Left lung (tissue), 14 donors: ENCODE data around the gene DBI. TPM values are rescaled to one million over a fixed set of nuclear protein-coding genes. Genes with fewer than 3 reads are reported as not detected.
A peak's percentile ranks its signal among the peaks of the same experiment; 100 is the strongest.

Experiments used
- ATAC-seq: fragments of 200-7000 bp; cut with Tn5 transposase; one replicate; pipeline ENCODE4 v1.9.1; 2020; ENCODE audit warnings: moderate library complexity
- DNase-seq, 4 donors: peaks; one replicate each; pipeline ENCODE4 v3.0.0-alpha.2; 2013 to 2020
- H3K27ac ChIP-seq, 2 donors: fragments of 200-600 bp; sonication (generic) in 1 of 2; one replicate each; pipeline versions ENCODE4 v1.5.0 to v1.8.0; 2020 to 2021
- H3K27me3 ChIP-seq, 2 donors: fragments of 200-600 bp; sonication (generic) in 1 of 2; one replicate each; pipeline versions ENCODE4 v1.5.0 to v1.8.0; 2020 to 2021
- H3K36me3 ChIP-seq, 2 donors: fragments of 200-600 bp; sonication (generic) in 1 of 2; one replicate each; pipeline versions ENCODE4 v1.5.0 to v1.8.0; 2020 to 2021
- H3K4me1 ChIP-seq, 2 donors: fragments of 200-600 bp; one replicate each; pipeline ENCODE4 v1.8.0; 2021
- H3K4me3 ChIP-seq, 2 donors: fragments of 200-600 bp; sonication (generic) in 1 of 2; one replicate each; pipeline versions ENCODE4 v1.5.0 to v1.8.0; 2020 to 2021; ENCODE audit warnings: mild to moderate bottlenecking in 1 of 2
- H3K9me3 ChIP-seq, 2 donors: fragments of 200-600 bp; sonication (generic) in 1 of 2; one replicate each; pipeline versions ENCODE4 v1.5.0 to v1.8.0; 2020 to 2021
- CTCF ChIP-seq, 2 donors: fragments of 200-600 bp; sonication (generic) in 1 of 2; IDR thresholded peaks; one replicate each; pipeline versions ENCODE4 v1.5.0 to v1.8.0; 2021; ENCODE audit warnings: antibody characterized with exemption in 2 of 2
- intact Hi-C, 2 donors: fragments of 100-400 bp; cut with DNase I; formaldehyde crosslinking; loops; one replicate each; pipeline versions ENCODE4 v1.11.2 to v1.14.2; 2022
- long read RNA-seq, 12 donors: library from polyadenylated mRNA in 2 of 12; unstranded in 2 of 12; transcript quantifications; one replicate each; pipeline ENCODE4 v2.0.0 and lab custom pipeline, GENCODE V29; 2019 to 2026
- polyA plus RNA-seq, 6 donors: library from polyadenylated mRNA; unstranded; fragments of 120-200 nt; gene quantifications; one replicate each; pipeline ENCODE4 v1.2.1, GENCODE V29; 2013; ENCODE audit not compliant: insufficient read length in 6 of 6
- total RNA-seq, 2 donors: library from RNA; stranded (reverse); fragmentation: NEBNext Ultra II Directional; extraction: Animal tissue kit (Norgen Biotek cat#: 25700); gene quantifications; one replicate each; pipeline ENCODE4 v1.2.1, GENCODE V29; 2021
- donor health status: DM: no; HTN: yes; CAD: no.
- donor health status: DM: no; HTN: no; CAD: no.

DBI gene
- 100 to 1,000 TPM; 172 to 175 TPM for total RNA-seq
- 100 to 1,000 TPM; 125 to 185 (median 152) TPM for polyA plus RNA-seq
- long read RNA-seq, donor 1, transcript DBI-204 (5 exons, 576 nt): minor isoform, 8 of 237 reads
- long read RNA-seq, donor 1, transcript DBI-202 (4 exons, 637 nt): major isoform, 205 of 237 reads
- long read RNA-seq, donor 1, transcript DBI-206 (2 exons, 842 nt): minor isoform, 9 of 237 reads
- long read RNA-seq, donor 1, partial matches to known transcripts: 14 of 237 reads
- long read RNA-seq, donor 1, other reads (novel, unspliced or antisense): 0 of 237 reads
- long read RNA-seq, donor 2, transcript DBI-202 (4 exons, 637 nt): major isoform, 102 of 118 reads
- long read RNA-seq, donor 2, partial matches to known transcripts: 9 of 118 reads
- long read RNA-seq, donor 2, other reads (novel, unspliced or antisense): 0 of 118 reads
- long read RNA-seq, donor 3, transcript DBI-202 (4 exons, 637 nt): major isoform, 101 of 114 reads
- long read RNA-seq, donor 3, partial matches to known transcripts: 8 of 114 reads
- long read RNA-seq, donor 3, other reads (novel, unspliced or antisense): 0 of 114 reads
- long read RNA-seq, donor 4, transcript DBI-204 (5 exons, 576 nt): minor isoform, 9 of 216 reads
- long read RNA-seq, donor 4, transcript DBI-202 (4 exons, 637 nt): major isoform, 201 of 216 reads
- long read RNA-seq, donor 4, partial matches to known transcripts: 0 of 216 reads
- long read RNA-seq, donor 4, other reads (novel, unspliced or antisense): 6 of 216 reads
- long read RNA-seq, donor 5, transcript DBI-202 (4 exons, 637 nt): major isoform, 145 of 163 reads
- long read RNA-seq, donor 5, partial matches to known transcripts: 11 of 163 reads
- long read RNA-seq, donor 5, other reads (novel, unspliced or antisense): 0 of 163 reads
- long read RNA-seq, donor 6, transcript DBI-202 (4 exons, 637 nt): major isoform, 158 of 174 reads
- long read RNA-seq, donor 6, partial matches to known transcripts: 9 of 174 reads
- long read RNA-seq, donor 6, other reads (novel, unspliced or antisense): 0 of 174 reads
- long read RNA-seq, donor 7, transcript DBI-202 (4 exons, 637 nt): major isoform, 92 of 113 reads
- long read RNA-seq, donor 7, partial matches to known transcripts: 18 of 113 reads
- long read RNA-seq, donor 7, other reads (novel, unspliced or antisense): 0 of 113 reads
- long read RNA-seq, donor 8, transcript DBI-202 (4 exons, 637 nt): major isoform, 114 of 130 reads
- long read RNA-seq, donor 8, partial matches to known transcripts: 9 of 130 reads
- long read RNA-seq, donor 8, other reads (novel, unspliced or antisense): 0 of 130 reads
- long read RNA-seq, donor 9: 0 reads
- long read RNA-seq, donor 10, transcript DBI-202 (4 exons, 637 nt): major isoform, 196 of 205 reads
- long read RNA-seq, donor 10, partial matches to known transcripts: 2 of 205 reads
- long read RNA-seq, donor 10, other reads (novel, unspliced or antisense): 1 of 205 reads
- long read RNA-seq, donor 11, transcript DBI-202 (4 exons, 637 nt): major isoform, 795 of 897 reads
- long read RNA-seq, donor 11, transcript DBI-204 (5 exons, 576 nt): minor isoform, 14 of 897 reads
- long read RNA-seq, donor 11, transcript DBI-206 (2 exons, 842 nt): minor isoform, 13 of 897 reads
- long read RNA-seq, donor 11, transcript DBI-207 (2 exons, 784 nt): minor isoform, 10 of 897 reads
- long read RNA-seq, donor 11, partial matches to known transcripts: 61 of 897 reads
- long read RNA-seq, donor 11, other reads (novel, unspliced or antisense): 0 of 897 reads
- long read RNA-seq, donor 12, transcript DBI-202 (4 exons, 637 nt): major isoform, 102 of 107 reads
- long read RNA-seq, donor 12, partial matches to known transcripts: 0 of 107 reads
- long read RNA-seq, donor 12, other reads (novel, unspliced or antisense): 0 of 107 reads

- no peaks in the 10 kb centered on the region for H3K27me3 ChIP-seq
- intact Hi-C loops: no loop called here
- peak within 1 kb of the TSS; percentile 64 to 92 for H3K4me3 ChIP-seq
- H3K27ac ChIP-seq: peak within 1 kb of the TSS; percentile 86 to 89
- H3K4me1 ChIP-seq: peaks cover 15 to 42% of the 10 kb centered on the region in 2 donors
- ATAC-seq (peak; percentile 97), DNase-seq (peak; percentile 94 to 99 (median 96))
- H3K9me3 ChIP-seq: no peaks in the 10 kb centered on the region
- H3K36me3 ChIP-seq: peaks cover 0 to 35% of the 10 kb centered on the region in 2 donors
- TF ChIP-seq CTCF (IDR thresholded peaks at IDR 0.05): no peak
These were observed at the start of gene DBI, which contains the start of gene C2orf76 for GRCh38 chr2:119366649-119367471. DBI (plus strand) TSS chr2:119366977; CDS start chr2:119367052, 75 bp downstream. C2orf76 (minus strand) TSS chr2:119366834; CDS start chr2:119339959, 26,875 bp downstream.

DNA sequence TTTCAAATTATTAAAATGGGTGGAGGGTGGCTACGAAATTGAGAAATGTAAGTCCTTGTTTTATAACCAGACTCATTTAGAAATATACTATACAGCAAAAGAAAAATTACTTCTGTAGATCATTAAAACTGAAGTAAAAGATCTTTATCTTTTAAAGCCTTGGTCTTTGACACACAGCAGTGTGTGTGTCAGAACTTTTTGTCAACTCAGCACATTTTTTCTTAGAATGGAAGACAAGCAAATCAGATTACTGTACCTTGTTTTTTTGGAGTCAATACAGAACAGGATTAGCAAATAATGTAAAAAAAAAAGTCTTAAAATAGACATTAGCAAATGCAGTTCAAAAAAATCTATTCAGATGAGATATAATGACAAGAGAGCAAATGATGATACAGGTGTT, 49.2 kb upstream of the DBI start:
- Histone ChIP-seq H3K36me3 (no peaks in the 10 kb centered on the region), H3K4me1 (no peaks in the 10 kb centered on the region), H3K27me3 (no peaks in the 10 kb centered on the region), H3K9me3 (no peaks in the 10 kb centered on the region), H3K27ac (no peak overlapping the region), H3K4me3 (no peak overlapping the region)
- intact Hi-C loops: no loop called here
- no peak for ATAC-seq
- no peak for TF ChIP-seq CTCF (IDR thresholded peaks at IDR 0.05)
- no peak for DNase-seq

GRCh38 chr2:119319593-119319992, 47.2 kb upstream of the DBI start:
- no peak for DNase-seq
- no peaks in the 10 kb centered on the region for H3K27me3 ChIP-seq
- H3K4me3 ChIP-seq: no peak overlapping the region
- H3K27ac ChIP-seq: no peak overlapping the region
- H3K4me1 ChIP-seq: no peaks in the 10 kb centered on the region
- no peaks in the 10 kb centered on the region for H3K9me3 ChIP-seq
- TF ChIP-seq CTCF (IDR thresholded peaks at IDR 0.05): no peak
- ATAC-seq: no peak
- intact Hi-C loops: no loop called here
- H3K36me3 ChIP-seq: no peaks in the 10 kb centered on the region

- no peaks in the 10 kb centered on the region for H3K36me3 ChIP-seq
- DNase-seq (peak in 1 of 4 donors; percentile 28), ATAC-seq (no peak)
- intact Hi-C loops: no loop called here
- H3K27ac ChIP-seq: no peak overlapping the region
- H3K4me3 ChIP-seq: no peak overlapping the region
- H3K4me1 ChIP-seq: peaks cover 0 to 5% of the 10 kb centered on the region in 2 donors
- no peak for TF ChIP-seq CTCF (IDR thresholded peaks at IDR 0.05)
- no peaks in the 10 kb centered on the region for H3K9me3 ChIP-seq
- H3K27me3 ChIP-seq: no peaks in the 10 kb centered on the region
These were observed 43.3 kb upstream of the DBI start for GRCh38 chr2:119323459-119323858.
